B cell (primary cell): ENCODE measurements around the gene CHRM4. TPM values are rescaled to one million over a fixed set of nuclear protein-coding genes. Genes with fewer than 3 reads are reported as not detected.

Experiments
- ATAC-seq: fragments of 200-7000 bp; cut with Tn5 transposase; one replicate; pipeline ENCODE4 v1.10.0; 2021; ENCODE audit warnings: low read depth, mild to moderate bottlenecking, moderate number of reproducible peaks, moderate library complexity
- CTCF ChIA-PET: fragments of 350-600 bp; sonication (Branson Sonifier 250); formaldehyde crosslinking; loops from one replicate; lab custom pipeline; 2021; ENCODE audit warnings: antibody characterized with exemption, inconsistent platforms; lab: Charles Lee
- POLR2A ChIA-PET: fragments of 350-600 bp; sonication (Branson Sonifier 250); formaldehyde crosslinking; loops from one replicate; lab custom pipeline; 2021; ENCODE audit warnings: antibody characterized with exemption; lab: Charles Lee
- DNase-seq: peaks from one replicate; pipeline ENCODE4 v3.0.0; 2013
- H2AFZ ChIP-seq: 2 replicates; pipeline ENCODE4 v1.6.1; 2012; ENCODE audit warnings: mild to moderate bottlenecking, low read depth, low read length; ENCODE audit not compliant: insufficient read depth, poor library complexity, severe bottlenecking
- H3K27ac ChIP-seq, 2 donors: 1 replicate in 1 of 2; 2 replicates in 1 of 2; pipeline ENCODE4 v1.5.1; 2012 to 2013; ENCODE audit warnings: low read length in 2 of 2, mild to moderate bottlenecking in 2 of 2, moderate library complexity in 1 of 2
- H3K27me3 ChIP-seq, 4 experiments: fragments of 200-600 bp in 1 of 4; sonication (generic) in 1 of 4; replicated peaks in 1 of 4; 1 replicate in 2 of 4; 2 replicates in 2 of 4; pipeline versions ENCODE4 v1.6.1 to v1.7.0; 2013 to 2016; ENCODE audit warnings: low read length in 3 of 4, mild to moderate bottlenecking in 2 of 4, mixed read lengths in 1 of 4, moderate library complexity in 1 of 4; ENCODE audit not compliant: insufficient read depth in 4 of 4, control insufficient read depth in 3 of 4; ENCODE audit errors: control extremely low read depth in 1 of 4
- H3K36me3 ChIP-seq, 2 experiments: replicated peaks in 1 of 2; 1 replicate in 1 of 2; 2 replicates in 1 of 2; pipeline versions ENCODE4 v1.6.1 to v1.7.1; 2013; ENCODE audit warnings: low read length in 1 of 2; ENCODE audit not compliant: insufficient read depth in 2 of 2, control insufficient read depth in 1 of 2; ENCODE audit errors: control extremely low read depth in 1 of 2, extremely low read depth in 1 of 2
- H3K4me1 ChIP-seq, 2 donors: fragments of 200-600 bp in 1 of 2; sonication (generic) in 1 of 2; 1 replicate in 1 of 2; 2 replicates in 1 of 2; pipeline versions ENCODE4 v1.5.1 to v1.6.1; 2013 to 2017; ENCODE audit warnings: low read length in 2 of 2; ENCODE audit not compliant: control insufficient read depth in 2 of 2, insufficient read depth in 2 of 2
- H3K4me2 ChIP-seq: replicated peaks from 2 replicates; pipeline ENCODE3; 2012; ENCODE audit warnings: mild to moderate bottlenecking, low read depth, low read length; ENCODE audit not compliant: poor library complexity, severe bottlenecking
- H3K4me3 ChIP-seq, 5 experiments: fragments of 200-600 bp in 1 of 5; sonication (generic) in 1 of 5; 1 replicate in 3 of 5; 2 replicates in 2 of 5; pipeline versions ENCODE4 v1.5.1 to v1.7.0; 2011 to 2016; ENCODE audit warnings: low read length in 4 of 5, mild to moderate bottlenecking in 4 of 5, low read depth in 2 of 5, control low read depth in 1 of 5, moderate library complexity in 1 of 5; ENCODE audit not compliant: insufficient read depth in 1 of 5; ENCODE audit errors: control extremely low read depth in 1 of 5, extremely low read depth in 1 of 5
- H3K79me2 ChIP-seq: fragments of 200-600 bp; sonication (generic); one replicate; pipeline ENCODE4 v1.6.0; 2016; ENCODE audit warnings: low read length; ENCODE audit not compliant: control insufficient read depth, insufficient read depth
- H3K9ac ChIP-seq: fragments of 200-600 bp; sonication (generic); 2 replicates; pipeline ENCODE4 v1.6.1; 2017; ENCODE audit warnings: mild to moderate bottlenecking, low read length, moderate library complexity
- H3K9me3 ChIP-seq, 3 donors: one replicate each; pipeline versions ENCODE4 v1.6.1 to v1.7.1; 2013; ENCODE audit warnings: low read length in 2 of 3; ENCODE audit not compliant: control insufficient read depth in 2 of 3, insufficient read depth in 1 of 3; ENCODE audit errors: control extremely low read depth in 1 of 3
- H4K20me1 ChIP-seq: 2 replicates; pipeline ENCODE4 v1.6.0; 2012; ENCODE audit warnings: mild to moderate bottlenecking, low read length; ENCODE audit not compliant: insufficient read depth, control insufficient read depth, poor library complexity, severe bottlenecking
- H3K27ac Mint-ChIP-seq: one replicate; pipeline ENCODE4 v1.8.0; 2021; ENCODE audit warnings: mixed read lengths
- H3K27me3 Mint-ChIP-seq: one replicate; pipeline ENCODE4 v1.8.0; 2021; ENCODE audit warnings: mixed read lengths
- H3K4me1 Mint-ChIP-seq: one replicate; pipeline ENCODE4 v1.8.0; 2021; ENCODE audit warnings: mixed read lengths
- H3K4me3 Mint-ChIP-seq: one replicate; pipeline ENCODE4 v1.8.0; 2021; ENCODE audit warnings: mixed read lengths
- H3K9me3 Mint-ChIP-seq: one replicate; pipeline ENCODE4 v1.8.0; 2022; ENCODE audit warnings: mixed read lengths; ENCODE audit not compliant: insufficient read depth
- EZH2 ChIP-seq: IDR thresholded peaks from 2 replicates; pipeline ENCODE4 v1.6.1; 2012; ENCODE audit warnings: borderline replicate concordance, low read depth, mild to moderate bottlenecking, moderate library complexity, low read length; ENCODE audit not compliant: insufficient read depth, poor library complexity, severe bottlenecking
- WGBS: methylation state at CpG from one replicate; pipeline ENCODE4 v1.1.5; 2013; ENCODE audit warnings: missing lambda C conversion rate; ENCODE audit not compliant: insufficient coverage; 5-methylcytosine and 5-hydroxymethylcytosine counted together
- intact Hi-C: fragments of 100-400 bp; cut with micrococcal nuclease; formaldehyde crosslinking; loops from one replicate; pipeline ENCODE4 v1.10.0; 2022
- polyA plus RNA-seq: library from polyadenylated mRNA; depleted of rRNA; stranded (reverse); fragments of >200 nt; gene quantifications from 2 replicates; pipeline ENCODE4 v1.2.3, GENCODE V29; 2012
- total RNA-seq, 2 donors: library from RNA; stranded (reverse); fragments of 120-200 nt in 1 of 2; gene quantifications; 1 replicate in 1 of 2; 2 replicates in 1 of 2; pipeline versions ENCODE4 v1.2.3 to v1.2.4, GENCODE V29; 2013 to 2022
- TF ChIP-seq, protein P1 (sequence below): fragments of 200-600 bp; IDR thresholded peaks from one replicate; pipeline ENCODE4 v1.8.0; 2022; ENCODE audit warnings: antibody characterized with exemption, mild to moderate bottlenecking

CHRM4 gene
- total and polyA plus RNA-seq, 2 donors (not counting 1 experiment from before 2014, with no cell fraction given): 0.49 to 1.4 TPM

DNA sequence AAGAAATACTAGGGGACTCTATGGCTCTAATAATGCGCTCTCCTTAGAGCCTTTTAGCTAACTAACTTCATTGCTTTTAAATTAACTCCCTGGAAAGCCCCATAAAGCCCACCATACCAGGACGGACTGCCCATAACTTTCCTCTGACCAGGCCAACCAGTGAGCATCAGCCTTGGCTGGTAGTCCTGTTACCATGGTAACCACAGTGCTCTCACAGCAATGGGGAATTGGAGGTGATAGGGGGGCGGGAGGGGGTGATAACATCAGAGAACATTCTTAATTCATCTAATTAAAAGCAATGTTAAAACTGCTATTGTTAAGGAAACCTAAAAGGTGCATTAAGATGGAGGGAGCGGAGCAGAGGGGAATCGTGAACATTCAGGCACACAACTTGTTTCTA lies 27.2 kb upstream of the CHRM4 start:
- H3K9me3 ChIP-seq: no peaks in the 10 kb centered on the region
- WGBS: 100% methylated on average over 1 of the region's 5 CpGs
- no peaks in the 10 kb centered on the region for H3K27me3 Mint-ChIP-seq

DNA sequence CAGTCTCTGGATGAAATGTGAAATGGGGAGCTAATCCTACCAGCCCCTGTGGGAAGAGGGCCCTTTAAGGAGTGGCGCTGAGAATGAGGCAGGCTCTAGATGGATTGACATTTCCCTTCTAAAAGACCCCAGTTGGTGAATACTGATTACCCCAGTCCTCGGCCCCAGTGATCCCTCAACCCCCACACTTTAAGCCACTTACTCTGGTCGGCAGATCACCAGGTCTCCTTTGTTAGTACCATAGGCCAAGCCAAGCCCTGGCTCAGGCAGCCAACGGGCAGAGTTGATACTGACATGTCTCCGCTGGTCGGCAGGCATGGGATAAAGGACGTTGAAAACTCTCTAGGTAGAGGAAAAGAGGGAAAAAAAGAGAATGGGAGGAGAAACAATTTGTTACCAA lies 26.1 kb upstream of the CHRM4 start:
- Histone ChIP-seq H3K27me3 (no peaks in the 10 kb centered on the region), H3K4me3 (no peak overlapping the region), H3K27ac (no peak overlapping the region), H3K9me3 (no peaks in the 10 kb centered on the region), H3K79me2 (no peaks in the 10 kb centered on the region), H4K20me1 (no peaks in the 10 kb centered on the region), H2AFZ (no peak overlapping the region), H3K4me1 (no peaks in the 10 kb centered on the region), H3K9ac (no peak overlapping the region), H3K4me2 (no peak overlapping the region), H3K36me3 (peaks cover 5 to 63% of the 10 kb centered on the region in 2 experiments)
- POLR2A ChIA-PET: no interaction called here
- H3K27ac Mint-ChIP-seq: no peak overlapping the region
- H3K4me1 Mint-ChIP-seq: no peaks in the 10 kb centered on the region
- 100% methylated on average over 2 of the region's 7 CpGs for WGBS
- intact Hi-C loops: no loop called here
- TF ChIP-seq EZH2: no peak
- TF ChIP-seq, protein P1, sequence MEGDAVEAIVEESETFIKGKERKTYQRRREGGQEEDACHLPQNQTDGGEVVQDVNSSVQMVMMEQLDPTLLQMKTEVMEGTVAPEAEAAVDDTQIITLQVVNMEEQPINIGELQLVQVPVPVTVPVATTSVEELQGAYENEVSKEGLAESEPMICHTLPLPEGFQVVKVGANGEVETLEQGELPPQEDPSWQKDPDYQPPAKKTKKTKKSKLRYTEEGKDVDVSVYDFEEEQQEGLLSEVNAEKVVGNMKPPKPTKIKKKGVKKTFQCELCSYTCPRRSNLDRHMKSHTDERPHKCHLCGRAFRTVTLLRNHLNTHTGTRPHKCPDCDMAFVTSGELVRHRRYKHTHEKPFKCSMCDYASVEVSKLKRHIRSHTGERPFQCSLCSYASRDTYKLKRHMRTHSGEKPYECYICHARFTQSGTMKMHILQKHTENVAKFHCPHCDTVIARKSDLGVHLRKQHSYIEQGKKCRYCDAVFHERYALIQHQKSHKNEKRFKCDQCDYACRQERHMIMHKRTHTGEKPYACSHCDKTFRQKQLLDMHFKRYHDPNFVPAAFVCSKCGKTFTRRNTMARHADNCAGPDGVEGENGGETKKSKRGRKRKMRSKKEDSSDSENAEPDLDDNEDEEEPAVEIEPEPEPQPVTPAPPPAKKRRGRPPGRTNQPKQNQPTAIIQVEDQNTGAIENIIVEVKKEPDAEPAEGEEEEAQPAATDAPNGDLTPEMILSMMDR: no peak
- DNase-seq (no peak), ATAC-seq (no peak)
- H3K27me3 Mint-ChIP-seq: no peaks in the 10 kb centered on the region
- H3K4me3 Mint-ChIP-seq: no peak overlapping the region
- H3K9me3 Mint-ChIP-seq: no peaks in the 10 kb centered on the region
- CTCF ChIA-PET: interaction anchor here (1.3 kb wide), 1 partner anchor 106 kb away, joined by 4 read pairs; no protein-coding TSS in a partner anchor

More for the DNA sequence above, 27.2 kb upstream of the CHRM4 start:
- Histone ChIP-seq H3K9ac (no peak overlapping the region), H4K20me1 (no peaks in the 10 kb centered on the region), H3K4me2 (no peak overlapping the region), H2AFZ (no peak overlapping the region), H3K79me2 (no peaks in the 10 kb centered on the region), H3K4me3 (no peak overlapping the region), H3K27ac (no peak overlapping the region), H3K4me1 (no peaks in the 10 kb centered on the region), H3K36me3 (peaks cover 5 to 60% of the 10 kb centered on the region in 2 experiments), H3K27me3 (no peaks in the 10 kb centered on the region)
- intact Hi-C loops: no loop called here
- Mint-ChIP-seq H3K4me1 (no peaks in the 10 kb centered on the region), H3K27ac (no peak overlapping the region), H3K4me3 (no peak overlapping the region), H3K9me3 (no peaks in the 10 kb centered on the region)
- no peak for TF ChIP-seq EZH2
- TF ChIP-seq, protein P1: no peak
- CTCF ChIA-PET: no interaction called here
- no peak for DNase-seq
- ATAC-seq: no peak
- POLR2A ChIA-PET: no interaction called here
